Endothelial cell (in vitro differentiated cells): Measurements from ENCODE around the gene PLAAT2. TPM values are rescaled to one million over a fixed set of nuclear protein-coding genes. Genes with fewer than 3 reads are reported as not detected.

Experiments used
- DNase-seq: peaks from one replicate; pipeline ENCODE4 v3.0.0; 2021; ENCODE audit warnings: low spot score
- H3K27ac Mint-ChIP-seq: one replicate; pipeline ENCODE4 v1.8.0; 2021; ENCODE audit warnings: mixed read lengths, inconsistent platforms; ENCODE audit not compliant: unreplicated experiment
- H3K27me3 Mint-ChIP-seq: one replicate; pipeline ENCODE4 v1.8.0; 2021; ENCODE audit warnings: mild to moderate bottlenecking, moderate library complexity, mixed read lengths, inconsistent platforms; ENCODE audit not compliant: unreplicated experiment
- H3K36me3 Mint-ChIP-seq: one replicate; pipeline ENCODE4 v1.8.0; 2021; ENCODE audit warnings: mild to moderate bottlenecking, low read depth, mixed read lengths, inconsistent platforms; ENCODE audit not compliant: unreplicated experiment
- H3K4me1 Mint-ChIP-seq: one replicate; pipeline ENCODE4 v1.8.0; 2021; ENCODE audit warnings: mild to moderate bottlenecking, mixed read lengths, inconsistent platforms; ENCODE audit not compliant: unreplicated experiment
- H3K4me3 Mint-ChIP-seq: one replicate; pipeline ENCODE4 v1.8.0; 2021; ENCODE audit warnings: mild to moderate bottlenecking, mixed read lengths, inconsistent platforms; ENCODE audit not compliant: unreplicated experiment
- H3K9me3 Mint-ChIP-seq: one replicate; pipeline ENCODE4 v1.8.0; 2021; ENCODE audit warnings: mixed read lengths, inconsistent platforms; ENCODE audit not compliant: unreplicated experiment
- total RNA-seq: library from RNA; stranded (reverse); fragmentation: NEBNext Ultra II Directional; extraction: Animal tissue kit (Norgen Biotek cat#: 25700); gene quantifications from one replicate; pipeline ENCODE4 v1.2.1, GENCODE V29; 2021; ENCODE audit not compliant: unreplicated experiment
- TF ChIP-seq, protein P1 (sequence below): fragments of 200-600 bp; sonication (generic); IDR thresholded peaks from one replicate; pipeline ENCODE4 v1.5.0; 2021; ENCODE audit warnings: antibody characterized with exemption; ENCODE audit not compliant: unreplicated experiment

Gene PLAAT2
- total RNA-seq, 1 donor from 2014 or later: not detected

DNA sequence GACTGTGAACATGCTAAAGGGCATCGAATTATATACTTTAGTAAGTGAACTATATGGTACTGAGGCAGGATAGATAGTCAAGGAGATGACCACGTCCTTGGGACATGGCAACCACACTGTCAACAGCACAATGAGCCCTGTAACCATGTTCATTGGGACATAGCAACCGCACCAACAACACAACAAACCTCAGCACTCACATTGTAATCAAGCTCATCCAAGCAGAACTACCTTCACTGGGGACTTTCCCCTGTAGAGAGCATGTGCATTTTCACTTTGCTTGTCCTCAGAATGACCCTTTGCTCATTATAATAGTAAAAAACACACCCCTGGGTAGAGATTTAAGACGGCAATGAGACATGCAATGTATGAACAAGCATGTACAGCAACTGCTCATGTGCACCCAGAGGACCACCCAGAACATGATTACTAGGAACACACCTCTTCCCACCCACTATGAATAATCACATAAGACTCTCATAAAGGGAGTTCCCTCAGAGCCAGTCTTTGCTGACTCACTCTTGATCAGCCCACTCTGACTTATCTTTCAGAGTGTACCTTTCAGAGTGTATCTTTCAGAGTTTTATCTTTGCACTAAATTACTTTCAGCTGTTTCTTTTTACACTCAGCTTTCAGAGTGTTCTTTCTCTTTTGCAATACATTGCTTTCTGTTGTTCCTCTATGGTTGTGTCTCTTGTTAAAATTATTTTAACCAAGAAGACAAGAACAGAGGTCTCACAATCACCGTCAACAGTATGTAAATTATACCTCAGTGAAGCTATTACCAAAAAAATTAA, 4.1 kb upstream of the PLAAT2 start:
- H3K36me3 Mint-ChIP-seq: no peaks in the 10 kb centered on the region
- TF ChIP-seq, protein P1, sequence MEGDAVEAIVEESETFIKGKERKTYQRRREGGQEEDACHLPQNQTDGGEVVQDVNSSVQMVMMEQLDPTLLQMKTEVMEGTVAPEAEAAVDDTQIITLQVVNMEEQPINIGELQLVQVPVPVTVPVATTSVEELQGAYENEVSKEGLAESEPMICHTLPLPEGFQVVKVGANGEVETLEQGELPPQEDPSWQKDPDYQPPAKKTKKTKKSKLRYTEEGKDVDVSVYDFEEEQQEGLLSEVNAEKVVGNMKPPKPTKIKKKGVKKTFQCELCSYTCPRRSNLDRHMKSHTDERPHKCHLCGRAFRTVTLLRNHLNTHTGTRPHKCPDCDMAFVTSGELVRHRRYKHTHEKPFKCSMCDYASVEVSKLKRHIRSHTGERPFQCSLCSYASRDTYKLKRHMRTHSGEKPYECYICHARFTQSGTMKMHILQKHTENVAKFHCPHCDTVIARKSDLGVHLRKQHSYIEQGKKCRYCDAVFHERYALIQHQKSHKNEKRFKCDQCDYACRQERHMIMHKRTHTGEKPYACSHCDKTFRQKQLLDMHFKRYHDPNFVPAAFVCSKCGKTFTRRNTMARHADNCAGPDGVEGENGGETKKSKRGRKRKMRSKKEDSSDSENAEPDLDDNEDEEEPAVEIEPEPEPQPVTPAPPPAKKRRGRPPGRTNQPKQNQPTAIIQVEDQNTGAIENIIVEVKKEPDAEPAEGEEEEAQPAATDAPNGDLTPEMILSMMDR: no peak
- H3K4me3 Mint-ChIP-seq: no peak overlapping the region
- no peaks in the 10 kb centered on the region for H3K9me3 Mint-ChIP-seq
- H3K4me1 Mint-ChIP-seq: no peaks in the 10 kb centered on the region
- H3K27me3 Mint-ChIP-seq: no peaks in the 10 kb centered on the region
- DNase-seq: no peak
- no peak overlapping the region for H3K27ac Mint-ChIP-seq

DNA sequence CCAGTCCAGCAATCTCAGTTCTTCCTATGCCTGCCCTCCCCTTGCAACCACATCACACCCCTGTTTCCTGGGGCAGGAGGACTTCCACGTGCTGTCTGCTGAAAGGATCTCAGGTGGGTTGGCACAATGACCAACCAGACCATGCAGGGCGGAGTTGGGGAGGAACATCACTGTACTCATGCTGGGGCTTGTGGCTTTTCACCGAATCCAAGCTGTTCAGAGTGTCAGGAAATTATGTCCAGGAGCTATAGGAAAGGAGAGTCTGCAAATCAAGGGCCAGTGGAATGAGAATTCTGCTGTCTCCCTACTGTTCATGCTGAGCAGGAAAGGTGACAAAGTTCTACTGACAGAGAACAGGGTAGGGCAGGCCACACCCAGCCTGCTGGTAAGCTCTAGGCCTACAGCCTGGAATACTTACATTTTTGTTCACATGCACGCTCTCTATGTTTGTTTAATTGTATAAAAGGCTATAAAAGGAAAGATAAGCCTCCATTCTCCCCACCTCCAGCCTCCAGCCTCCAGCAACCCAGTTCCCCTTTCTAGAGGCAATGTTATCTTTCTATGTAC, 1.7 kb upstream of the PLAAT2 start:
- Mint-ChIP-seq H3K36me3 (no peaks in the 10 kb centered on the region), H3K4me1 (peaks cover 5% of the 10 kb centered on the region), H3K27ac (no peak overlapping the region), H3K27me3 (no peaks in the 10 kb centered on the region), H3K4me3 (no peak overlapping the region), H3K9me3 (no peaks in the 10 kb centered on the region)
- DNase-seq: no peak
- TF ChIP-seq, protein P1: no peak

DNA sequence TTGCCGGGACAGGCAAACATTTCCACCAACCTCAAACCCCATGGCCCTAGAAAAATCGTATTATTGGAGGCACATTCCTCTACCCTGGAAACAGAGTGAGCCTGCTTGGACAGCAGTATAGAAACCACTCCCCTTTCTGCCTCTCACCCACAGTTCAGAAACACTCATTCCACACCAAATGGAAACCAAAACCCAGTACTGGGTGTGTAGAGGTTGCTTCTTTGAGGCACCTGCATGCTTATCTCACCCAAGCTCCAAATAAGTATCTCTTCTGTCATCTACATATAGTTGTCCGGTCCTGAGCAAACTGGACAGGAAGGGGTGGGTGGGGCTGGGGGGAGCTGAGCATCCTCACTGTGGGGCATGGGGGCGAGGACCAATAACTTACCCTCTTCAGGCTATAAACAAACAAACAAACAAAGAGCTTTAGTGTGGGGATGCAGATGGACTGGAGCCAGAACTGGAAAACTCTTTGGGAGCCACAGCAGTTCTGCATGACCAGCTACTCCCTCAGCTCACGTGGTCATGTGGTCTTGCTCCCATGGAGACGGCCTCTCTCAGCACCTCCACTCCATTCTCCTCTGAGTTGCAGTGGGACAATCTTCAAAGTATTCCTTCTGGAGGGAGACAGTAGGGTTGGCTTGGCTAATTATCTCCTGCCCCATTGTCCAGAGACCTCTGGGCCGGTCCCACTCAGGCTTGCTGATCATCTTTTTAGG, 1.0 kb upstream of the PLAAT2 start:
- H3K4me1 Mint-ChIP-seq: peaks cover 6% of the 10 kb centered on the region
- TF ChIP-seq, protein P1: no peak
- no peak for DNase-seq
- no peaks in the 10 kb centered on the region for H3K9me3 Mint-ChIP-seq
- H3K27ac Mint-ChIP-seq: no peak overlapping the region
- no peaks in the 10 kb centered on the region for H3K27me3 Mint-ChIP-seq
- H3K36me3 Mint-ChIP-seq: no peaks in the 10 kb centered on the region
- no peak overlapping the region for H3K4me3 Mint-ChIP-seq

DNA sequence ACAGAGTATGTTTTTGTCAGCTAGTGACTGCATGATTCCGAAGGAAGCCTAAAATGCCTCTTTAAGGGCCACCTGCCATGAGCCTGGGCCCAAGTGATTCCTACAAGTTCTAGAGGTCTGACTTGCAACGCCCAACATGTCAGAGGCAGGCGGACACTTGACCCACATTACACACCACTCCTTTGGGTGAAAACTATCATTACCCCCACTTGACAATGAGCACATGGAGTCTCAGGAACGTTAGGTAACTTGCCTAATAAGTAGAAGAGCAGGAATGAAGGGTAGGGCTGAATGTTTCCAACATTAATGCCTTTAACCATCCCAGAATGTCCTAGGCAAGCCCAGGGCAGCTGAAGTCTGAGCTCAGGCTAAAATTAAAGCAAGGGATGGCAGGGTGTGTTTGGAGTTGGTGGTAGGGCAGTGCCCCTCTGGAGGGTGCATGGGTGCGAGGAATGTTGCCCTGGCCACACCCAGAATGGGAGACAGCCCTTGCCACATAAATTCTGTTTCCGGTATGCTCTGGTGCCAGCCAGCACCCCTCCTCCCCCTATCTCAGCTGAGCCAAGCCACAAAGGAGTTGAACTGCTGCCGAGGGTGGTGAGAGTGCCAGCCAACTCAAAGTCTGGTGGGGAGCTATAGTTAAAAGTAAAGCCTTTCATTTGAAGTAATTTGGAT, 2.5 kb downstream of the PLAAT2 start:
- no peaks in the 10 kb centered on the region for H3K9me3 Mint-ChIP-seq
- H3K27me3 Mint-ChIP-seq: no peaks in the 10 kb centered on the region
- H3K4me3 Mint-ChIP-seq: no peak overlapping the region
- H3K27ac Mint-ChIP-seq: no peak overlapping the region
- peaks cover 6% of the 10 kb centered on the region for H3K4me1 Mint-ChIP-seq
- no peaks in the 10 kb centered on the region for H3K36me3 Mint-ChIP-seq
- no peak for DNase-seq
- TF ChIP-seq, protein P1: no peak
